BE2C (cell line): ENCODE data around the gene FEM1C. TPM values are rescaled to one million over a fixed set of nuclear protein-coding genes. Genes with fewer than 3 reads are reported as not detected.

Source experiments
- DNase-seq: peaks from one replicate; pipeline ENCODE4 v3.0.0-alpha.2; 2020
- H3K27me3 ChIP-seq: fragments of 250-450 bp; sonication (Bioruptor Pico); 2 replicates; pipeline ENCODE4 v1.5.1; 2020; ENCODE audit warnings: mild to moderate bottlenecking
- H3K36me3 ChIP-seq: fragments of 250-450 bp; sonication (Bioruptor Pico); 2 replicates; pipeline ENCODE4 v1.5.1; 2020; ENCODE audit warnings: mild to moderate bottlenecking
- H3K4me1 ChIP-seq: fragments of 250-450 bp; sonication (Bioruptor Pico); 2 replicates; pipeline ENCODE4 v1.5.1; 2020
- H3K4me3 ChIP-seq: 2 replicates; pipeline ENCODE4 v1.5.1; 2011; ENCODE audit warnings: low read depth, low read length
- H3K9me3 ChIP-seq: fragments of 250-450 bp; sonication (Bioruptor Pico); 2 replicates; pipeline ENCODE4 v1.5.1; 2020
- CTCF ChIP-seq: IDR thresholded peaks from 2 replicates; pipeline ENCODE4 v1.5.1; 2012; ENCODE audit warnings: mild to moderate bottlenecking, low read depth, low read length
- polyA plus RNA-seq: library from polyadenylated mRNA; unstranded; fragments of >200 nt; gene quantifications from one replicate; pipeline ENCODE4 v1.2.1, GENCODE V29; 2012; ENCODE audit warnings: low read depth, missing spikeins; ENCODE audit not compliant: insufficient read length, insufficient read depth

FEM1C gene
- polyA plus RNA-seq, result 4.8 TPM

- H3K9me3 ChIP-seq, result no peaks in the 10 kb centered on the region
- no peak for TF ChIP-seq CTCF
- no peaks in the 10 kb centered on the region for H3K4me1 ChIP-seq
- peak; percentile 100 for DNase-seq
- peak within 1 kb of the TSS; percentile 81 for H3K4me3 ChIP-seq
- no peaks in the 10 kb centered on the region for H3K36me3 ChIP-seq
- no peaks in the 10 kb centered on the region for H3K27me3 ChIP-seq
These were observed at the start of gene FEM1C for GRCh38 chr5:115544436-115545350. Gene FEM1C, minus strand, starts transcription at chr5:115544775. Its CDS starts 1,282 bp downstream, at chr5:115543493.

- no peaks in the 10 kb centered on the region for H3K9me3 ChIP-seq
- H3K27me3 ChIP-seq, result no peaks in the 10 kb centered on the region
- H3K36me3 ChIP-seq, result no peaks in the 10 kb centered on the region
- TF ChIP-seq CTCF, result no peak
- H3K4me3 ChIP-seq, result no peak overlapping the region
- DNase-seq, result no peak
- no peaks in the 10 kb centered on the region for H3K4me1 ChIP-seq
These were observed 44.5 kb upstream of the FEM1C start for GRCh38 chr5:115589043-115589442.

- no peaks in the 10 kb centered on the region for H3K4me1 ChIP-seq
- no peaks in the 10 kb centered on the region for H3K9me3 ChIP-seq
- DNase-seq, result no peak
- H3K27me3 ChIP-seq, result no peaks in the 10 kb centered on the region
- H3K36me3 ChIP-seq, result no peaks in the 10 kb centered on the region
- no peak for TF ChIP-seq CTCF
- no peak overlapping the region for H3K4me3 ChIP-seq
These were observed 44.1 kb upstream of the FEM1C start for GRCh38 chr5:115588640-115589039.

- no peaks in the 10 kb centered on the region for H3K9me3 ChIP-seq
- H3K27me3 ChIP-seq, result no peaks in the 10 kb centered on the region
- no peaks in the 10 kb centered on the region for H3K36me3 ChIP-seq
- no peak overlapping the region for H3K4me3 ChIP-seq
- no peaks in the 10 kb centered on the region; the same call in 1 of the 2 replicates for H3K4me1 ChIP-seq
- no peak for DNase-seq
- TF ChIP-seq CTCF, result peak; percentile 53
These were observed 42.1 kb upstream of the FEM1C start for GRCh38 chr5:115586525-115587146.

- Histone ChIP-seq H3K4me1 (no peaks in the 10 kb centered on the region; the same call in 1 of the 2 replicates), H3K4me3 (no peak overlapping the region), H3K36me3 (no peaks in the 10 kb centered on the region), H3K9me3 (no peaks in the 10 kb centered on the region), H3K27me3 (no peaks in the 10 kb centered on the region)
- no peak for TF ChIP-seq CTCF
- DNase-seq, result no peak
These were observed 40.7 kb upstream of the FEM1C start for GRCh38 chr5:115585265-115585664.
